T-helper 17 cell (primary cell): ENCODE measurements around the gene PRX. TPM values are rescaled to one million over a fixed set of nuclear protein-coding genes. Genes with fewer than 3 reads are reported as not detected.

ENCODE experiments used
- ATAC-seq: fragments of 150-1000 bp; cut with Tn5 transposase; 2 replicates; pipeline ENCODE4 v1.10.0; 2021; ENCODE audit warnings: mild to moderate bottlenecking, moderate library complexity
- DNase-seq, 3 donors: peaks; one replicate each; pipeline versions ENCODE4 v3.0.0 to v3.0.0-alpha.2; 2020 to 2021
- H3K9me3 ChIP-seq: one replicate; pipeline ENCODE4 v1.7.0; 2013; ENCODE audit warnings: low read length, mild to moderate bottlenecking; ENCODE audit not compliant: control insufficient read depth, poor library complexity, severe bottlenecking
- H3K27ac Mint-ChIP-seq: one replicate; pipeline ENCODE4 v1.8.0; 2022; ENCODE audit warnings: mild to moderate bottlenecking, moderate library complexity, mixed read lengths
- H3K27me3 Mint-ChIP-seq: one replicate; pipeline ENCODE4 v1.8.0; 2022; ENCODE audit warnings: mixed read lengths
- H3K36me3 Mint-ChIP-seq: one replicate; pipeline ENCODE4 v1.8.0; 2022; ENCODE audit warnings: low read depth, mixed read lengths
- H3K4me1 Mint-ChIP-seq: one replicate; pipeline ENCODE4 v1.8.0; 2022; ENCODE audit warnings: mild to moderate bottlenecking, mixed read lengths
- H3K4me3 Mint-ChIP-seq: one replicate; pipeline ENCODE4 v1.8.0; 2022; ENCODE audit warnings: mild to moderate bottlenecking, moderate library complexity, mixed read lengths
- total RNA-seq, 4 donors: library from RNA in 2 of 4; stranded (reverse) in 2 of 4; gene quantifications; one replicate each; pipeline ENCODE4 v1.2.3 and lab custom pipeline; 2022 to 2026

Gene PRX
- total RNA-seq, 2 donors from 2014 or later, result 1.5 to 1.7 TPM

DNA sequence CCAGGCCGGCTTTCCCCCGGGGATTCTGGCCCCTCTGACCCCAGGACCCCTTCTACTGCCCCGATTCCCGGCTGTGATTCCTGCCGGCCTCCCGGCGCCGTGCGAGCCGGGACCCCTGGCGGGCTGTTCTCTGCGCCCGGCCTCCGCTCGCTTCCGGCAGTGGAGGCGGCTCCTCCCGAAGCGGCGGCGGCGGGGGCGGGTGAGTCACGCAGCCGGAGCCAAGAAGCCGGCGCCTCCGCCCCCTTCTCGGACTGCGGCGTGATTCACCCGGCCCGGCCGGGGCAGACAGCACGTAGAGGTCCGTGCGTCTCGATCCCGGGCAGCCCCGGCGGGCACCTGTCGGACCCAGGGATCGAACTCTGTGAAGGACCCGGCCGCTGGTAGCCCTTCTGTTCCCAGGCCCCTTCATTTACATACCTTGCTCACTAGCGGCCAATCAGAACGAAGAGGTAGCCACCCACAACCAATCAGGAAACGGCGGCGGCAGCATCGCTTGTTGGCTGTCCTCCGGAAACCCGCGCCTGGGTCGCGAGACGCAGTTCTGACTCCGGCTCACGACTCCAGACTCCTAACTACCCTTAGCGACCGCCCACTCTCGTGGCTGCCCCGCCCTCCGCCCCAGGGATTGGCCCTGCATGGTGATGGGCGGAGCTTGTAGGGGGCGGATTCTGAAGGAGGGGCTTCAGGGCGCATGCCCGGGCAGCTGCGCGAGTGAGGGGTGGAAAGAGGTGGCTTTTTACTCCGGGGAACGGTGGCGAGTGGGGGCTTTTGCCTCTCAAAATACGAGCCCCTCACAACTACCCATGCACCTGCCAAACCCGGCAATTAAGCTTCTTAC, 12.5 kb upstream of the PRX start, which contains the start of gene SERTAD1:
Gene SERTAD1 (minus strand): TSS at position 543 of the 838 bp plus-strand sequence. CDS start 2,446 bp downstream, outside the sequence.
- peak within 1 kb of the TSS; percentile 97 for H3K4me3 Mint-ChIP-seq
- H3K4me1 Mint-ChIP-seq, result peaks cover 8% of the 10 kb centered on the region
- peak; percentile 92 for ATAC-seq
- H3K27ac Mint-ChIP-seq, result peak within 1 kb of the TSS; percentile 98
- no peaks in the 10 kb centered on the region for H3K9me3 ChIP-seq
- peak; percentile 99 to 100 (median 100) for DNase-seq
- no peaks in the 10 kb centered on the region for H3K27me3 Mint-ChIP-seq
- H3K36me3 Mint-ChIP-seq, result peaks cover 2% of the 10 kb centered on the region

DNA sequence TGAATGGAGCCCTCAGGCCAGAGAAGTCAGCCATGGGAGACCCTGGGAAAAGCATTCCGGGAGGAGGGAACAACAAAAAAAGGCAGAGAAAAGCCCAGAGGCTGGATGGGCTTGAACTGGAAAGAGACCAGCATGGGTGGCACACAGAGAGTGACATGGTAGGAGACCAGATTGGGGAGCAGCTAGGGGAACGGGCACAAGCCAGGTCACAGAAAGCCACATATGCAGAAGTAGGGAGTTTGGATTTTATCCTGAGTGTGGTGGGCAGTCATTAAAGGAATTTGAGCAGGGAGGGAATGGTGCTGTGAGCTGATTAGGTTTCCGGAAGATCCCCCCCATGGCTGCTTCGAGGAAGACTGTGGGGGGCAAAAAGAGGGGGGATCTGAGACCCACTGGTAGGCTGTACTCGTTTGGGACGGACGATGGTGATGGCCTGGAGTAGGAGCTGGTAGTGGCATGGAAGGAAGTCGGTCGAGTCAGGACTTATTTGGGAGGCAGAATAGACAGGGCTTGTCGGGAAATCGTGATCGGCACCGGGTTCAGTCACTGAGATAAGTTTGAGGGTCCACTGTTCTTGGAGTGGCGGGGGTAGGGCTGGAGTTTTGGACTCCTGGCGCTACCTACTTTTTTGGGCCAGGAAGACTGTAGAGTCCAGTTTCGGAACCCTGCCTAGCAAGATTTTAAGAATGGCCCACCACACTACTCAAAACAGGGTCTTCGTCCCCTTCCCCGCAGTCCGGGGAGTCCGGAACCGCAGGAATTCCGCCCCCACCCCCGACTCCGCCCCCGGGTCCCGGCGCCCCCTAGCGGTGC, 11.7 kb upstream of the PRX start:
- Mint-ChIP-seq H3K36me3 (peaks cover 2% of the 10 kb centered on the region), H3K27ac (peak overlapping the region; percentile 98), H3K4me3 (peak overlapping the region; percentile 97), H3K4me1 (peaks cover 8% of the 10 kb centered on the region), H3K27me3 (no peaks in the 10 kb centered on the region)
- ATAC-seq, result no peak
- DNase-seq, result no peak
- no peaks in the 10 kb centered on the region for H3K9me3 ChIP-seq

DNA sequence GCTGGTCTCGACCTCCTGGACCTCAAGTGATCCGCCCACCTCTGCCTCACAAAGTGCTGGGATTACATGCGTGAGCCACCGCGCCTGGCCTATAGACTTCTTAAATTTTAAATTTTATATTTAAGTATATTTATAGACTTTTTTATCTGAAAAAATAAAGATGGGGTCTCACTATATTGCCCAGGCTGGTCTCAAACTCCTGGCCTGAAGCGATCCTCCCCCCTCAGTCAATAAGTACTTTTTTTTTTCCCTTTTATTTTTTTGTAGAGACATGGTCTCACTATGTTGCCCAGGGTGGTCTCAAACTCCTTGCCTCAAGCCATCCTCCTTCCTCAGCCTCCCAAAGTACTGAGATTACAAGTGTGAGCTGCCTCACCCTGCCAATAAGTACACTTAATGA, 10.8 kb upstream of the PRX start:
- ATAC-seq, result no peak
- Mint-ChIP-seq H3K4me1 (peaks cover 11% of the 10 kb centered on the region), H3K27ac (peak overlapping the region; percentile 98), H3K4me3 (no peak overlapping the region), H3K27me3 (no peaks in the 10 kb centered on the region), H3K36me3 (peaks cover 2% of the 10 kb centered on the region)
- no peaks in the 10 kb centered on the region for H3K9me3 ChIP-seq
- DNase-seq, result no peak

DNA sequence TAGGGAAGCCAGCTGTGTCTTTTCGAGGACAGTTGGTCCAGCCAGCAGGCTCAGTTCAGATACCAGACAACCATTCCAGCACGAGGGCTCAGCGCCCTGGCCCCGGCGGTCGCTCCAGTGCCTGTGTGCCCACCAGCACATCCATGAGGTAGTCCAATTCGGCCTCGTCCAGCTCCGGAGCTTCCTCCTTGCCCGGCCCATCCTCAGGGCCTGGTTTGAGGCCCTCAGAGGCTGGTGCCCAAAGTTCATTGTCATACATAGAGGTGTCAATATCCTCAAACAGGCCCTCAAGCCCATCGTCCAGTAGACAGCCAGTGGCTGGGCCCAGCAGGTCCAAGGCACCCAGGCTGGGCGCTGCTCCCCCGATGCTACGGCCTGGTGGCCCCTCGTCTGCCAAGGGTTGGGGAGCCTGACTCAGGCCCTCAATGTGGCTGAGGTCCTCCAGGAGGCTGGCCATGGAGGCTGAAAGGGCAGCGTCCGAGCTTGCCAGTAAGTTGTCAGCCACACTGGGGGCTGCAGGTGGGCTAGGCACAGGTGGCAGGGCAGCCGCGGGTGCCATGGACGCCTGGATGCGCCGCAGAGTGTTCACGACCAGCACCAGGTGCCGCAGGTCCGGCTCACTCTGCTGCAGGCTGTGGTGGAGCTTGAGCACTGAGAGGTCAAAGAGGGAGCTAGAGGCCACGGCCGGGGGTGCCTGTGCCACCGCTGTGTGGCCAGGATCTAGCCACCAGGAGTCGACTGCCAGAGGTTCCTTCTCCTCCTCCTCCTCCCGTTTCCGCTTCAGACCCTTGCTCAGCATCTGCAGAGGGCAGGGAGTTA, 9.8 kb upstream of the PRX start:
- no peak for DNase-seq
- H3K9me3 ChIP-seq, result no peaks in the 10 kb centered on the region
- Mint-ChIP-seq H3K27me3 (no peaks in the 10 kb centered on the region), H3K27ac (peak overlapping the region; percentile 90), H3K36me3 (peaks cover 2% of the 10 kb centered on the region), H3K4me3 (no peak overlapping the region), H3K4me1 (peaks cover 16% of the 10 kb centered on the region)
- no peak for ATAC-seq

DNA sequence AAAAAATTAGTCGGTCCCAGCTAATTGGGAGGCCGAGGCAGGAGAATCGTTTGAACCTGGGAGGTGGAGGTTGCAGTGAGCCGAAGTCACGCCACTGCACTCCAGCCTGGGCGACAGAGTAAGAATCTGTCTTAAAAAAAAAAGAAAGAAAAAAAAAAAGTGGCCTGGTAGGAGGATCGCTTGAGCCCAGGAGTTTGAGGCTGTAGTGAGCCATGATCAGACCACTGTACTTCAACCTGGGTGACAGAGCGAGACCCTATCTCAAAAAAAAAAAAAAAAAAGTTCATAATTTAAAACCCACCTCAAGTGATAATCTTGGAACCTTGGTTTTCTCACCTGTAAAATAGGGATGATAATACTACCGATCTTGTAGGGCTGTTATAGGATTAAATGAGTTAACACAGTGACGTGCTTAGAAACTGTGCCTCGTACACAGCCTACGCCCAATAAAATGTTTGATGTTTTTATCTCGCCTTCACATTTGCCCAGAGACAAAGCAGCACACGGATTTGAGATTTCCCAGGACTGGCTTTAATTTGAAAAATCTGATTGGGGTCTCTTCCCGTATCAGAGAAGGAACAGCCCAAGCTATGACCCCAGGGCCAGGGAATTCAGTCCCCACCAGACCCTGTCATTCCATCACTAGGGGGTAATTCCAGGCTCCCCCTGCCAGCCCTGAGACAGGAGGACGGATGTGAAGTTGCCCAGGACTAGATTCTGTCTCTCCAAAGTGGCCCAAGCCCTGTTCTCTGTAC, 9.0 kb upstream of the PRX start:
- Mint-ChIP-seq H3K27ac (peak overlapping the region; percentile 90), H3K27me3 (no peaks in the 10 kb centered on the region), H3K4me3 (peak overlapping the region; percentile 19), H3K36me3 (peaks cover 2% of the 10 kb centered on the region), H3K4me1 (peaks cover 22% of the 10 kb centered on the region)
- DNase-seq, result no peak
- ATAC-seq, result no peak
- H3K9me3 ChIP-seq, result no peaks in the 10 kb centered on the region

DNA sequence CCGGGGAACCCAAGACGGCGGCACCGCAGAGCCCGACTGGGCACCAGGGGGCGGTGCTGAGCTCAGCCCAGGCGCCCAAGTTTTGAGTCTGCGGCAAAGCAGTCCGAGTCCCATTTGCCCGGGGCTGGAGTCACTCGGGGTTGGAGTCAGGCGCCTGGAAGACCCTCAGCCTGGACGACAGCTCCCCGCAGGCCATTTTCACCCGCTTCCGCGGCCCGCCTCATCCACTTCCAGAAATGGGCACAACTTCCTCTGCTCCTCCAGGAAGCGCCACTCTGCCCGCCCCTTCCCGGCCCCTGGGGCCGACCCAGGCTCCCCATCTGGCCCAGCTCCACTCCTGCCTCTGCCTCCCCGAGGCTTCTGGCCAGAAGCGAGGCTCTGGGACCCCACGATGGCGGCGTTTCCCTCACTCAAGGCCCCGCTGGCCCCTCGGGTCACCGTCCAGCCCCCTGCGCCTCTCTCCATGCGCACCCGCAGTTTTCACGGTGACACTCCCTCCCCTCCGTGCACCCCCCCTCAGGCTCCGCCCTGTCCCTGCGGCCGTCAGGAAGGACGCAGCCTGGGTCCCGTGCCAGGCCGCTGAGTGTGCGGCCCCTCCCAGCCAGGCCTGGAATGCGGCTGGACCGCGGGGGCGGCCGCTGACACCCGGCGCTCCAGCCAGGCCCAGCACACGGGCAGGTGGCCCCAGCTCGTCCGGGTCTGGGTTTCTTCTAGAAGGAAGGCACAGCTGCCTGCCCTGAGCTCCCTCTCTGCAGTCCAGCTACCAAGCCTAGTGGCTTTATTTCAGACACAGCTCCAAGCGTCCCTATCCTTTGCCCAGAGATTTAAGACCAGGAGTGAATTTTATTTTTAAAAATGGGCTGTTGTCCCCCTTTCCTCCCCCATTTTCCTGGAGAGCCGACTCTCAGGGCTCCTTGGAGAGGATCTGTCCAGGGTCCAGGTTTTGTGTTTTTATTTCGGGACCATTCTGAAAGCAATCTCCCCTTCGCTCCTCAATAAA, 7.9 kb upstream of the PRX start:
- H3K9me3 ChIP-seq, result no peaks in the 10 kb centered on the region
- Mint-ChIP-seq H3K4me1 (peaks cover 27% of the 10 kb centered on the region), H3K4me3 (peak overlapping the region; percentile 88), H3K27ac (peak overlapping the region; percentile 90), H3K36me3 (peaks cover 5% of the 10 kb centered on the region), H3K27me3 (no peaks in the 10 kb centered on the region)
- DNase-seq (peak; percentile 64 to 67 (median 64)), ATAC-seq (peak; percentile 51)

DNA sequence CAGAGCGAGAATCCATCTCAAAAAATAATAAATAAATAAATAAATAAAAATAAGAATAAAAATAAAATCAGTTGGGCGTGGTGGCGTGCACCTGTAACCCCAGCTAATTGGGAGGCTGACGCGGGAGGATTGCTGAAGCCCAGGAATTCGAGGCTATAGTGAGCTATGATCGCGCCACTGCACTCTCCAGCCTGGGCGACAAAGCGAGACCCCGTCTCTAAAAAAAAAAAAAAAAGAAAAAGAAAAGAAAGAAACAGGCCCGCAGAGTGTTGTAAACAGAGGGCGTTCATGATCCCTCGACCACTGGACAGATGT, 7.2 kb upstream of the PRX start:
- Mint-ChIP-seq H3K27me3 (no peaks in the 10 kb centered on the region), H3K27ac (peak overlapping the region; percentile 90), H3K4me3 (peak overlapping the region; percentile 88), H3K4me1 (peaks cover 27% of the 10 kb centered on the region), H3K36me3 (peaks cover 5% of the 10 kb centered on the region)
- H3K9me3 ChIP-seq, result no peaks in the 10 kb centered on the region
- DNase-seq, result no peak
- peak; percentile 3 for ATAC-seq

DNA sequence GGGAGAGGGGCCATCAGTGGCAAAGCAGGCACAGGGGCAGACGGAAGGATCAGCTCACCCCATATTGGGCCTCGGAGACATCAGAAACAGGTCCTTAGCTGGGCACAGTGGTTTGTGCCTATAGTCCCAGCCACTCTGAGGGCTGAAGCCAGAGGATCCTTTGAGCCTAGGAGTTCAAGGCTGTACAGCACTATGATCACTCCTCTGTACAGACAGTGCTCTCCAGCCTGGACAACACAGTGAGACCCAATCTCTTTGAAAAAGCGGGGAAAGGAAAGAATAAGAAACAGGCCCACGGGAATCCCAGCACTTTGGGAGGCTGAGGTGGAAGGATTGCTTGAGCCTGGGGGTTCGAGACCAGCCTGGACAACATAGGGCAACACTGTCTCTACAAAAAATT, 6.6 kb upstream of the PRX start:
- ATAC-seq, result no peak
- Mint-ChIP-seq H3K27me3 (no peaks in the 10 kb centered on the region), H3K4me3 (peak overlapping the region; percentile 88), H3K27ac (no peak overlapping the region), H3K4me1 (peaks cover 25% of the 10 kb centered on the region), H3K36me3 (peaks cover 5% of the 10 kb centered on the region)
- no peaks in the 10 kb centered on the region for H3K9me3 ChIP-seq
- DNase-seq, result no peak

DNA sequence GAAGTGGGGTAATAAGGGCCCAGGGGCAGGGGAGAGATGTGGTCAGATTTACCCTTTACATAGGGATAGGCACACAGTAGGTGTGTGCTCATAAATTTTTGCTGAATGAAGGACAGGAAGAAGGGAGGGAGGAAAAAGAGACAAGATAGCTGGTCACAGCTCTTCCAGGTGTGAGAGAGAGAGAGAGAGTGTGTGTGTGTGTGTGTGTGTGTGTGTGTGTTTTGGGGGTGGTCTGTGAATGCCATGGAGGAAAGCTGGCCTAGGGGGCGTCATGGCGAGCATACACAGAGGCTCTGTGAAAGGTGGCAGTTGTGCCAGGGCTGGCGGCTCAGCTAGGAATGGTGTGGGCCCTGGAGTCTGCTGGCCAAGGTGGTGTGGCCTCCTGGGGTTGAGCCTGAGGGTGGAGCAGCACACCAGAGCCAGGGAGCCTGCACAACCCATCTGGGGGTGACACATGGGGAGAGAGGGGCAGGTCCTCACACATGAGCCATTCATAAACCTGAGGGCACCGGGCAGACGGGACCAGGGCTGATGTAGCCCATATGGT, 6.0 kb upstream of the PRX start:
- H3K9me3 ChIP-seq, result no peaks in the 10 kb centered on the region
- DNase-seq (no peak), ATAC-seq (no peak)
- peaks cover 2% of the 10 kb centered on the region for H3K36me3 Mint-ChIP-seq
- no peaks in the 10 kb centered on the region for H3K27me3 Mint-ChIP-seq
- H3K4me3 Mint-ChIP-seq, result peak overlapping the region; percentile 88
- no peak overlapping the region for H3K27ac Mint-ChIP-seq
- peaks cover 20% of the 10 kb centered on the region for H3K4me1 Mint-ChIP-seq

DNA sequence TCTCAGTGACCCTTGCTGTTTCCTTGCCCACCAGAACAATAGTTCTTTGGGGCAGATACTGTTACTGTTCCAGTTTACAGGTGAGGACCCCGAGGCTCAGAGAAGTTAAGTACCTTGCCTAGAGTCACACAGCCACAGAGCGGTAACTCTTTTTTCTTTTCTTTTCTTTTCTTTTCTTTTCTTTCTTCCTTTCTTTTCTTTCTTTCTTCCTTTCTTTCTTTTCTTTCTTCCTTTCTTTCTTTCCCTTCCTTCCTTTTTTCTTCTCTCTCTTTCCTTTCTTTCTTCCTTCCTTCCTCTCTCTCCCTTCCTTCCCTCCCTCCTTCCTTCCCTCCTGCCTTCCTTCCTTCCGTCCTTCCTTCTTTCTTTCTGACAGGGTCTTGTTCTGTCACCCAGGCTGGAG, 4.9 kb upstream of the PRX start:
- ATAC-seq (no peak), DNase-seq (no peak)
- Mint-ChIP-seq H3K36me3 (peaks cover 2% of the 10 kb centered on the region), H3K27ac (no peak overlapping the region), H3K4me3 (peak overlapping the region; percentile 25), H3K4me1 (peaks cover 21% of the 10 kb centered on the region), H3K27me3 (no peaks in the 10 kb centered on the region)
- H3K9me3 ChIP-seq, result no peaks in the 10 kb centered on the region

DNA sequence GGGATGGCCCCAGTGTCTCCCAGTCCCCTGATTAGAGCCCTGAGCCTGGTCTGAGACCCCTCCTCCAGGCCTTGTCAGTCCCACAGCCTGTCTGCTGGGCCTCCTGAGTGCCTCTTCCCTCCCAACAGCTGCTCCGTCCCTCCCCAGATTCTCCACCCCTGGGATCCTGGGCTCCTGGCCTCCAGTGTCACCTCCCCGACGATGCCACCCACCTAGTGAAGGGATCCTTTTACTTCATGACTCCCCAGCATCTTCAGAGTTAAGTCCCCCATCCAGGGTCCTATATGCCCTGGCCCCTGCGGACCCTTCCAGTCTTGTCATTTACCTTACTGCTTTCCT, 4.4 kb upstream of the PRX start:
- peak overlapping the region; percentile 81 for H3K27ac Mint-ChIP-seq
- H3K4me3 Mint-ChIP-seq, result no peak overlapping the region
- H3K4me1 Mint-ChIP-seq, result peaks cover 21% of the 10 kb centered on the region
- peaks cover 2% of the 10 kb centered on the region for H3K36me3 Mint-ChIP-seq
- no peaks in the 10 kb centered on the region for H3K9me3 ChIP-seq
- ATAC-seq (no peak), DNase-seq (no peak)
- H3K27me3 Mint-ChIP-seq, result no peaks in the 10 kb centered on the region
